G401.6 (cell line): ENCODE results near the gene NRTN.

Source experiments
- FAIRE-seq: peaks from 2 replicates; lab custom pipeline; 2012; peaks lifted over from hg19 to GRCh38; lab: Jason Lieb, UNC

Gene NRTN

GRCh38 chr19:5790559-5791520 lies 14.0 kb upstream of the NRTN start, which contains the start of gene DUS3L:
DUS3L (minus strand) TSS chr19:5791163; CDS start chr19:5791141, 22 bp downstream.
- peak; percentile 98 for FAIRE-seq

- FAIRE-seq = no peak
Observed at GRCh38 chr19:5792224-5792623, 12.6 kb upstream of the NRTN start.

- FAIRE-seq = no peak
Observed at GRCh38 chr19:5793188-5793587, 11.7 kb upstream of the NRTN start.

GRCh38 chr19:5795382-5795919 lies 9.4 kb upstream of the NRTN start:
- no peak for FAIRE-seq

GRCh38 chr19:5798244-5798643 lies 6.6 kb upstream of the NRTN start:
- no peak for FAIRE-seq

GRCh38 chr19:5799247-5800241 lies 5.3 kb upstream of the NRTN start:
- no peak for FAIRE-seq

- no peak for FAIRE-seq
Observed at GRCh38 chr19:5800361-5801270, 4.3 kb upstream of the NRTN start.

- no peak for FAIRE-seq
Observed at GRCh38 chr19:5801796-5802619, 2.9 kb upstream of the NRTN start.

GRCh38 chr19:5803441-5803751 lies 1.5 kb upstream of the NRTN start:
- no peak for FAIRE-seq

- FAIRE-seq = peak; percentile 95
Observed at GRCh38 chr19:5803752-5804515, 933 bp upstream of the NRTN start.

GRCh38 chr19:5805462-5806132 lies 730 bp downstream of the NRTN start:
- FAIRE-seq = peak; percentile 34

- FAIRE-seq = no peak
Observed at GRCh38 chr19:5806133-5806489, 1.2 kb downstream of the NRTN start.

- no peak for FAIRE-seq
Observed at GRCh38 chr19:5806905-5807304, 2.0 kb downstream of the NRTN start.

GRCh38 chr19:5808120-5808816 lies 3.4 kb downstream of the NRTN start:
- no peak for FAIRE-seq

- FAIRE-seq = no peak
Observed at GRCh38 chr19:5809053-5809452, 4.2 kb downstream of the NRTN start.

GRCh38 chr19:5809469-5809868 lies 4.6 kb downstream of the NRTN start:
- FAIRE-seq = no peak

- FAIRE-seq = no peak
Observed at GRCh38 chr19:5811117-5811516, 6.2 kb downstream of the NRTN start.

- FAIRE-seq = no peak
Observed at GRCh38 chr19:5814123-5814851, 9.4 kb downstream of the NRTN start.
